K562 (cell line): ENCODE data around the gene UCP3. TPM values are rescaled to one million over a fixed set of nuclear protein-coding genes. Genes with fewer than 3 reads are reported as not detected.

Source experiments
- ATAC-seq: fragments of 200-7000 bp; cut with Tn5 transposase; 3 replicates; pipeline ENCODE4 v1.9.1; 2020; ENCODE audit warnings: moderate library complexity
- BruUV-seq: library from RNA; stranded (reverse); fragments of 400-500 nt; replicated peaks from 2 replicates; lab custom pipeline; 2021; lab: Mats Ljungman, UMichigan
- CTCF ChIA-PET: fragments of 300-600 bp; formaldehyde crosslinking; extraction: SDS; loops from one replicate; lab custom pipeline; 2021; ENCODE audit warnings: low intra/inter-chr PET ratio; lab: Yijun Ruan, JAX
- POLR2A ChIA-PET: fragments of 300-600, 350-650 bp; sonication (Branson Sonifier 250); formaldehyde crosslinking; extraction: SDS; loops from one replicate; lab custom pipeline; 2021; ENCODE audit warnings: antibody characterized with exemption, inconsistent platforms; lab: Yijun Ruan, JAX
- DNase-seq, 4 experiments: peaks; one replicate each; pipeline versions ENCODE4 v3.0.0 to v3.0.0-alpha.2; 2011 to 2018; ENCODE audit warnings: low spot score in 3 of 4, mixed read lengths in 3 of 4; ENCODE audit errors: extremely low read depth in 1 of 4
- FAIRE-seq: peaks from 2 replicates; lab custom pipeline; 2011; peaks lifted over from hg19 to GRCh38; lab: Jason Lieb, UNC
- H2AFZ ChIP-seq: 2 replicates; pipeline ENCODE4 v1.6.0; 2011; ENCODE audit warnings: low read depth, low read length, control low read depth, inconsistent platforms
- H3K27ac ChIP-seq: fragments of 200-600 bp; 3 replicates; pipeline ENCODE4 v1.8.0; 2011; ENCODE audit warnings: low read depth, mild to moderate bottlenecking, control low read depth, inconsistent platforms, low read length, moderate library complexity, mixed read lengths; ENCODE audit errors: extremely low read depth
- H3K27me3 ChIP-seq, 2 experiments: fragments of 300-600 bp in 1 of 2; 2 replicates in 1 of 2; 3 replicates in 1 of 2; pipeline versions ENCODE4 v1.6.0 to v1.8.0; 2011; ENCODE audit warnings: inconsistent platforms in 2 of 2, low read length in 2 of 2, mild to moderate bottlenecking in 1 of 2, mixed read lengths in 1 of 2, moderate library complexity in 1 of 2; ENCODE audit not compliant: control insufficient read depth in 2 of 2, insufficient read depth in 2 of 2
- H3K36me3 ChIP-seq: fragments of 300-600 bp; 3 replicates; pipeline ENCODE4 v1.8.0; 2011; ENCODE audit warnings: mild to moderate bottlenecking, low read length, inconsistent platforms; ENCODE audit not compliant: control insufficient read depth, insufficient read depth
- H3K4me1 ChIP-seq, 2 experiments: fragments of 200-600 bp in 1 of 2; replicated peaks in 1 of 2; 2 replicates in 1 of 2; 3 replicates in 1 of 2; pipeline versions ENCODE4 v1.5.1 to v1.8.0; 2011; ENCODE audit warnings: inconsistent platforms in 2 of 2, low read length in 2 of 2, mild to moderate bottlenecking in 1 of 2, mixed read lengths in 1 of 2, moderate library complexity in 1 of 2; ENCODE audit not compliant: control insufficient read depth in 2 of 2, insufficient read depth in 2 of 2
- H3K4me2 ChIP-seq: 2 replicates; pipeline ENCODE4 v1.6.1; 2011; ENCODE audit warnings: low read length, control low read depth, inconsistent platforms, mixed read lengths; ENCODE audit not compliant: insufficient read depth
- H3K4me3 ChIP-seq: fragments of 200-600 bp; sonication (generic), shearing (Covaris generic); 2 replicates; pipeline ENCODE4 v1.5.1; 2016; ENCODE audit warnings: control low read depth, inconsistent platforms
- H3K79me2 ChIP-seq: fragments of 200-600 bp; 3 replicates; pipeline ENCODE4 v1.8.0; 2011; ENCODE audit warnings: low read length, inconsistent platforms; ENCODE audit not compliant: control insufficient read depth, insufficient read depth
- H3K9ac ChIP-seq, 2 experiments: 2 replicates each; pipeline versions ENCODE4 v1.6.0 to v1.6.1; 2011; ENCODE audit warnings: low read depth in 2 of 2, low read length in 2 of 2, control low read depth in 1 of 2, inconsistent platforms in 1 of 2, mild to moderate bottlenecking in 1 of 2, mixed read lengths in 1 of 2; ENCODE audit not compliant: insufficient read depth in 1 of 2
- H3K9me1 ChIP-seq: one replicate; pipeline ENCODE4 v1.6.0; 2011; ENCODE audit warnings: inconsistent platforms, mild to moderate bottlenecking, low read length, moderate library complexity; ENCODE audit not compliant: control insufficient read depth, insufficient read depth
- H3K9me3 ChIP-seq: replicated peaks from 2 replicates; pipeline ENCODE4 v1.5.1; 2011; ENCODE audit warnings: low read depth, low read length, inconsistent platforms; ENCODE audit not compliant: control insufficient read depth, insufficient read depth
- H4K20me1 ChIP-seq: replicated peaks from 2 replicates; pipeline ENCODE4 v1.6.1; 2011; ENCODE audit warnings: low read length, inconsistent platforms, mixed read lengths; ENCODE audit not compliant: control insufficient read depth, insufficient read depth
- EZH2 ChIP-seq: IDR thresholded peaks from 2 replicates; pipeline ENCODE4 v1.6.1; 2012; ENCODE audit warnings: low read depth, mild to moderate bottlenecking, inconsistent platforms, low read length, borderline replicate concordance
- PRDM10 ChIP-seq: fragments of 450-650 bp; IDR thresholded peaks from 2 replicates; pipeline ENCODE4 v1.6.1; 2018; ENCODE audit not compliant: partially characterized antibody
- PTRF ChIP-seq: fragments of 450-650 bp; IDR thresholded peaks from 2 replicates; pipeline ENCODE4 v1.6.1; 2016; ENCODE audit warnings: mild to moderate bottlenecking, missing genetic modification characterization, missing compliant biosample characterization
- RFX7 ChIP-seq: fragments of 250-450 bp; sonication (Bioruptor Pico); IDR thresholded peaks from 2 replicates; pipeline ENCODE4 v1.5.1; 2021; ENCODE audit warnings: mild to moderate bottlenecking
- SNAPC5 ChIP-seq: fragments of 250-450 bp; sonication (Bioruptor Pico); IDR thresholded peaks from 2 replicates; pipeline ENCODE4 v1.8.0; 2021; ENCODE audit warnings: moderate library complexity, mild to moderate bottlenecking, inconsistent platforms
- TEAD4 ChIP-seq, 2 experiments: sonication (generic) in 1 of 2; formaldehyde crosslinking in 1 of 2; IDR thresholded peaks; 2 replicates each; pipeline versions ENCODE4 v1.6.1 to v1.8.0; 2012 to 2022; ENCODE audit warnings: borderline replicate concordance in 1 of 2, inconsistent platforms in 1 of 2, low read length in 1 of 2, mild to moderate bottlenecking in 1 of 2, missing genetic modification reagents in 1 of 2
- WGBS: fragments of 100-300 bp; shearing (Covaris generic); methylation state at CpG from one replicate; pipeline ENCODE4 v1.1.6; 2016; ENCODE audit warnings: low coverage, mixed read lengths; ENCODE audit not compliant: insufficient coverage; ENCODE audit errors: missing lambda C conversion rate; 5-methylcytosine and 5-hydroxymethylcytosine counted together
- in situ Hi-C: fragments of 300-500 bp; cut with MboI; formaldehyde crosslinking; loops from 4 replicates; pipeline ENCODE4 v1.15.0; 2018; ENCODE audit warnings: inconsistent platforms, mixed read lengths
- intact Hi-C: fragments of 100-400 bp; cut with micrococcal nuclease; formaldehyde crosslinking; loops from 2 replicates; pipeline ENCODE4 v1.14.2; 2022
- polyA plus RNA-seq, 8 experiments: library from polyadenylated mRNA; depleted of rRNA in 4 of 8; stranded (reverse) in 5 of 8; unstranded in 3 of 8; fragments of >200 nt; fragmentation: Nextera tagmentation in 2 of 8; fragmentation: Illumina TruSeq in 1 of 8; extraction: Ambion mirVana in 2 of 8; extraction: Trizol in 1 of 8; gene quantifications; 2 replicates each; pipeline versions ENCODE4 v1.2.1 to v1.2.3, GENCODE V29; 2011 to 2014; ENCODE audit warnings: inconsistent platforms in 1 of 8, missing spikeins in 1 of 8
- total RNA-seq, 7 experiments: library from RNA; depleted of rRNA in 6 of 7; stranded (reverse); fragments of >200 nt in 6 of 7; fragmentation: Illumina TruSeq in 2 of 7; extraction: Trizol in 2 of 7; gene quantifications; 2 replicates each; pipeline versions ENCODE4 v1.2.1 to v1.2.3, GENCODE V29; 2011 to 2021; ENCODE audit warnings: low replicate concordance in 1 of 7
- TF ChIP-seq, protein P1 (sequence below): fragments of 200-400 bp; formaldehyde crosslinking; IDR thresholded peaks from 2 replicates; pipeline ENCODE4 v1.6.1; 2017; ENCODE audit warnings: mild to moderate bottlenecking, low read depth, low read length, moderate library complexity
- TF ChIP-seq, protein P2 (sequence below): sonication (generic); formaldehyde crosslinking; IDR thresholded peaks from 2 replicates; pipeline ENCODE4 v1.8.0; 2023; ENCODE audit warnings: mild to moderate bottlenecking, missing genetic modification reagents

Gene UCP3
- total and polyA plus RNA-seq, 9 of the 15 experiments (the other 6 are each of a cell fraction or from before 2014, with no cell fraction given): 0.05 to 0.65 (median 0.25) TPM; not detected in 2

- Histone ChIP-seq H3K9ac (peak overlapping the region in 1 of 2 experiments; percentile 39; a peak in 1 of 4 replicates), H3K27me3 (no peaks in the 10 kb centered on the region), H2AFZ (no peak overlapping the region), H4K20me1 (peaks cover 14% of the 10 kb centered on the region), H3K9me1 (peaks cover 3% of the 10 kb centered on the region), H3K9me3 (no peaks in the 10 kb centered on the region), H3K4me2 (no peak overlapping the region), H3K36me3 (peaks cover 67% of the 10 kb centered on the region), H3K27ac (no peak overlapping the region), H3K4me1 (peaks cover 21 to 51% of the 10 kb centered on the region in 2 experiments), H3K4me3 (no peak overlapping the region), H3K79me2 (peaks cover 22% of the 10 kb centered on the region)
- no TSS peak for BruUV-seq
- in situ Hi-C loops: no loop called here
- FAIRE-seq (no peak), ATAC-seq (no peak), DNase-seq (peak in 1 of 4 experiments; percentile 6)
- intact Hi-C loops: no loop called here
- ChIA-PET CTCF (interaction anchor here (0.6 kb wide), 1 partner anchor 1008 kb away, joined by 8 read pairs; no protein-coding TSS in a partner anchor), POLR2A (interaction anchor here (0.7 to 2.0 kb wide), 4 partner anchors 9 to 237 kb away, joined by 3 to 5 read pairs (median 4); no protein-coding TSS in a partner anchor)
- 95% methylated on average over 6 of the region's 6 CpGs for WGBS
- TF ChIP-seq RFX7 (CRISPR knock-in tag): no peak
- TF ChIP-seq, protein P1, sequence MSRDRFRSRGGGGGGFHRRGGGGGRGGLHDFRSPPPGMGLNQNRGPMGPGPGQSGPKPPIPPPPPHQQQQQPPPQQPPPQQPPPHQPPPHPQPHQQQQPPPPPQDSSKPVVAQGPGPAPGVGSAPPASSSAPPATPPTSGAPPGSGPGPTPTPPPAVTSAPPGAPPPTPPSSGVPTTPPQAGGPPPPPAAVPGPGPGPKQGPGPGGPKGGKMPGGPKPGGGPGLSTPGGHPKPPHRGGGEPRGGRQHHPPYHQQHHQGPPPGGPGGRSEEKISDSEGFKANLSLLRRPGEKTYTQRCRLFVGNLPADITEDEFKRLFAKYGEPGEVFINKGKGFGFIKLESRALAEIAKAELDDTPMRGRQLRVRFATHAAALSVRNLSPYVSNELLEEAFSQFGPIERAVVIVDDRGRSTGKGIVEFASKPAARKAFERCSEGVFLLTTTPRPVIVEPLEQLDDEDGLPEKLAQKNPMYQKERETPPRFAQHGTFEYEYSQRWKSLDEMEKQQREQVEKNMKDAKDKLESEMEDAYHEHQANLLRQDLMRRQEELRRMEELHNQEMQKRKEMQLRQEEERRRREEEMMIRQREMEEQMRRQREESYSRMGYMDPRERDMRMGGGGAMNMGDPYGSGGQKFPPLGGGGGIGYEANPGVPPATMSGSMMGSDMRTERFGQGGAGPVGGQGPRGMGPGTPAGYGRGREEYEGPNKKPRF: no peak
- TF ChIP-seq PRDM10: no peak
- TF ChIP-seq, protein P2, sequence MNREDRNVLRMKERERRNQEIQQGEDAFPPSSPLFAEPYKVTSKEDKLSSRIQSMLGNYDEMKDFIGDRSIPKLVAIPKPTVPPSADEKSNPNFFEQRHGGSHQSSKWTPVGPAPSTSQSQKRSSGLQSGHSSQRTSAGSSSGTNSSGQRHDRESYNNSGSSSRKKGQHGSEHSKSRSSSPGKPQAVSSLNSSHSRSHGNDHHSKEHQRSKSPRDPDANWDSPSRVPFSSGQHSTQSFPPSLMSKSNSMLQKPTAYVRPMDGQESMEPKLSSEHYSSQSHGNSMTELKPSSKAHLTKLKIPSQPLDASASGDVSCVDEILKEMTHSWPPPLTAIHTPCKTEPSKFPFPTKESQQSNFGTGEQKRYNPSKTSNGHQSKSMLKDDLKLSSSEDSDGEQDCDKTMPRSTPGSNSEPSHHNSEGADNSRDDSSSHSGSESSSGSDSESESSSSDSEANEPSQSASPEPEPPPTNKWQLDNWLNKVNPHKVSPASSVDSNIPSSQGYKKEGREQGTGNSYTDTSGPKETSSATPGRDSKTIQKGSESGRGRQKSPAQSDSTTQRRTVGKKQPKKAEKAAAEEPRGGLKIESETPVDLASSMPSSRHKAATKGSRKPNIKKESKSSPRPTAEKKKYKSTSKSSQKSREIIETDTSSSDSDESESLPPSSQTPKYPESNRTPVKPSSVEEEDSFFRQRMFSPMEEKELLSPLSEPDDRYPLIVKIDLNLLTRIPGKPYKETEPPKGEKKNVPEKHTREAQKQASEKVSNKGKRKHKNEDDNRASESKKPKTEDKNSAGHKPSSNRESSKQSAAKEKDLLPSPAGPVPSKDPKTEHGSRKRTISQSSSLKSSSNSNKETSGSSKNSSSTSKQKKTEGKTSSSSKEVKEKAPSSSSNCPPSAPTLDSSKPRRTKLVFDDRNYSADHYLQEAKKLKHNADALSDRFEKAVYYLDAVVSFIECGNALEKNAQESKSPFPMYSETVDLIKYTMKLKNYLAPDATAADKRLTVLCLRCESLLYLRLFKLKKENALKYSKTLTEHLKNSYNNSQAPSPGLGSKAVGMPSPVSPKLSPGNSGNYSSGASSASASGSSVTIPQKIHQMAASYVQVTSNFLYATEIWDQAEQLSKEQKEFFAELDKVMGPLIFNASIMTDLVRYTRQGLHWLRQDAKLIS: no peak
- TF ChIP-seq TEAD4 (IDR thresholded peaks at IDR 0.05; ENCODE audit: low read length): no peak
- TF ChIP-seq TEAD4 (CRISPR knock-in tag; IDR thresholded peaks at IDR 0.05; ENCODE audit: borderline replicate concordance): no peak
- TF ChIP-seq EZH2: no peak
- TF ChIP-seq SNAPC5 (CRISPR knock-in tag): no peak
- TF ChIP-seq PTRF (tag): no peak
These were observed 33.5 kb downstream of the UCP3 start for GRCh38 chr11:73975479-73975757.
